Fibroblast of lung (primary cell): Measurements from ENCODE around the gene LCN15.

Experiments used
- EZH2 ChIP-seq: IDR thresholded peaks from 2 replicates; pipeline ENCODE4 v1.5.1; 2012; ENCODE audit warnings: low read length, control low read depth, mild to moderate bottlenecking; ENCODE audit errors: missing control alignments
- TF ChIP-seq, protein P1 (sequence below), 2 donors: IDR thresholded peaks in 1 of 2; conservative IDR thresholded peaks in 1 of 2; 1 replicate in 1 of 2; 2 replicates in 1 of 2; pipeline ENCODE4 v1.5.1; 2011 to 2012; ENCODE audit warnings: low read length in 2 of 2, control low read depth in 1 of 2, inconsistent platforms in 1 of 2, low read depth in 1 of 2, mild to moderate bottlenecking in 1 of 2

GRCh38 chr9:136710543-136710942 lies 53.8 kb downstream of the LCN15 start:
- TF ChIP-seq, protein P1, sequence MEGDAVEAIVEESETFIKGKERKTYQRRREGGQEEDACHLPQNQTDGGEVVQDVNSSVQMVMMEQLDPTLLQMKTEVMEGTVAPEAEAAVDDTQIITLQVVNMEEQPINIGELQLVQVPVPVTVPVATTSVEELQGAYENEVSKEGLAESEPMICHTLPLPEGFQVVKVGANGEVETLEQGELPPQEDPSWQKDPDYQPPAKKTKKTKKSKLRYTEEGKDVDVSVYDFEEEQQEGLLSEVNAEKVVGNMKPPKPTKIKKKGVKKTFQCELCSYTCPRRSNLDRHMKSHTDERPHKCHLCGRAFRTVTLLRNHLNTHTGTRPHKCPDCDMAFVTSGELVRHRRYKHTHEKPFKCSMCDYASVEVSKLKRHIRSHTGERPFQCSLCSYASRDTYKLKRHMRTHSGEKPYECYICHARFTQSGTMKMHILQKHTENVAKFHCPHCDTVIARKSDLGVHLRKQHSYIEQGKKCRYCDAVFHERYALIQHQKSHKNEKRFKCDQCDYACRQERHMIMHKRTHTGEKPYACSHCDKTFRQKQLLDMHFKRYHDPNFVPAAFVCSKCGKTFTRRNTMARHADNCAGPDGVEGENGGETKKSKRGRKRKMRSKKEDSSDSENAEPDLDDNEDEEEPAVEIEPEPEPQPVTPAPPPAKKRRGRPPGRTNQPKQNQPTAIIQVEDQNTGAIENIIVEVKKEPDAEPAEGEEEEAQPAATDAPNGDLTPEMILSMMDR (conservative IDR thresholded peaks at IDR 0.05 in 1 of 2, IDR thresholded peaks at IDR 0.05 in 1 of 2; ENCODE audit: low read depth in 1 of 2, low read length in 2 of 2) = no peak
- TF ChIP-seq EZH2 = no peak
